Activated CD4-positive, CD25-positive, alpha-beta regulatory T cell (primary cell): ENCODE measurements around the gene ALX4.

Experiments
- DNase-seq, 4 experiments: peaks; one replicate each; lab custom pipeline; 2025; lab: John Stamatoyannopoulos, UW

ALX4 gene

GRCh38 chr11:44315947-44316658, 6.2 kb upstream of the ALX4 start:
- no peak for DNase-seq

GRCh38 chr11:44314733-44315132, 4.8 kb upstream of the ALX4 start:
- no peak for DNase-seq

- no peak for DNase-seq
These were observed 4.0 kb upstream of the ALX4 start for GRCh38 chr11:44313761-44314489.

- DNase-seq, result no peak
These were observed 2.9 kb upstream of the ALX4 start for GRCh38 chr11:44312876-44313275.

GRCh38 chr11:44311339-44312261, 1.7 kb upstream of the ALX4 start:
- DNase-seq, result no peak

- no peak for DNase-seq
These were observed 729 bp upstream of the ALX4 start for GRCh38 chr11:44310463-44311272.

- no peak for DNase-seq
These were observed 195 bp upstream of the ALX4 start for GRCh38 chr11:44310206-44310462.

- DNase-seq, result no peak
These were observed 939 bp downstream of the ALX4 start for GRCh38 chr11:44308923-44309477.

GRCh38 chr11:44308256-44308922, 1.6 kb downstream of the ALX4 start:
- no peak for DNase-seq

- no peak for DNase-seq
These were observed 2.4 kb downstream of the ALX4 start for GRCh38 chr11:44307340-44308099.

- DNase-seq, result no peak
These were observed 3.1 kb downstream of the ALX4 start for GRCh38 chr11:44306918-44307244.

- no peak for DNase-seq
These were observed 3.7 kb downstream of the ALX4 start for GRCh38 chr11:44306052-44306917.

- DNase-seq, result no peak
These were observed 4.4 kb downstream of the ALX4 start for GRCh38 chr11:44305470-44306051.

- no peak for DNase-seq
These were observed 4.9 kb downstream of the ALX4 start for GRCh38 chr11:44305026-44305469.

- no peak for DNase-seq
These were observed 5.6 kb downstream of the ALX4 start for GRCh38 chr11:44304091-44305025.

- no peak for DNase-seq
These were observed 6.5 kb downstream of the ALX4 start for GRCh38 chr11:44303401-44303938.

GRCh38 chr11:44301564-44302271, 8.2 kb downstream of the ALX4 start:
- no peak for DNase-seq
